Stimulated activated CD8-positive, alpha-beta memory T cell treated with anti-CD3 and anti-CD28 coated beads, Interleukin-12 subunit alpha, Interleukin-12 subunit beta, amount 100 ng/mL, for 1 hour (primary cell): ENCODE data around the gene DALRD3.

Experiments used
- DNase-seq: peaks from one replicate; pipeline ENCODE4 v3.0.0-alpha.2; 2020; ENCODE audit warnings: low read depth

Gene DALRD3

DNA sequence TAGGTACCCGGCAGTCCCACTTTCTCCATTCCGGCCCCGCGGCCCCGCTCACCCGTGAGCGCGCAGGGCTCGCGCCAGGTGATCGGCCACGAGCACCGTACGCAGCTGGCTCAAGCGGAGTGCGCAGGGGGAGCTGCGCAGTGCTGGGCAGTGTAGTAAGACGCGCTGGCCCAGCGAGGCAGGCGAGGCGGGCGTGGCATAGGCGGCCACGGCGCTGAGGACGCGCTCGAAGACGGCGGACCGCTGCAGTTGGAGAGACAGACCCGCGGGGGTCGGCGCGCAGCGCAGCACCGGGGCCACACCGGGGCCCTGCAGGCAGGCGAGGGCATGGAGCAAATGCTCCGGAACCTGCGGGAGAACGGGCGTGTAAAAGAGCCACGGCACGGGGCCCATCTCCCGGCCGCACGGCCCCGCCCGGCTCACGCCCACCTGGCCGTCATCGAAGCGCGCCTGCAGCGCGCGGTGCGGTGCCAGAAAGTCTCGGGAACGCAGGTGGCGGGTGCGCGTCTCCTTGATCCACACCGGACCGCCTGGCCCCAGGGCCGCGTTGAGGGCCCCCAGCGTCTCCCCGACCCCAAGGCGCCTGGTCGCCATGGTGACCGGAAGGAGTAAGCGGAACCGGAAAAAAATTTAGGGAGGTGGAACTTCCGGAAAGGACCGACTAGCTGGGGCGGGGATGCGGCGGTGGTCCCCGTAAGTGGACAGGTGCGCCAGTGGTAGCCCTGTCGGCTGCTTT lies at the start of gene DALRD3:
DALRD3 (minus strand) TSS at position 610 of the 736 bp plus-strand sequence; CDS start at position 594, 16 bp downstream.
- peak; percentile 39 for DNase-seq

DNA sequence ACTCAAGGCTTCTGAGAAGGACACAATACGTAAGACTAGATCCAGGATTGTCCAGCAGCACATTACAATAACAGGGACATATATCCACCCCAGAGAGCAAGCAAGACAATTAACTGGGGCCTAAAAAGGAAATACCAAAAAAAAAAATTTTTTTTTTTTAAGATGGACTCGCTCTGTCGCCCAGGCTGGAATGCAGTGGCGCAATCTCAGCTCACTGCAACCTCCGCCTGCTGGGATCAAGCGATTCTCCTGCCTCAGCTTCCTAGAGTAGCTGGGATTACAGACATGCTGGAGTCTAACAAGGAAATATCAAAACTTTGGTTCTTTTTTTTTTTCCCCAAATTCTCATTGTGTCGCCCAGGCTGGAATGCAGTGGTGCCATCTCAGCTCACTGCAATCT lies 39.6 kb upstream of the DALRD3 start:
- DNase-seq: no peak

GRCh38 chr3:49057268-49057667 lies 38.9 kb upstream of the DALRD3 start:
- no peak for DNase-seq

GRCh38 chr3:49054344-49054862 lies 36.0 kb upstream of the DALRD3 start:
- DNase-seq: no peak

- DNase-seq: no peak
Measured at GRCh38 chr3:49053543-49053942, 35.2 kb upstream of the DALRD3 start.

DNA sequence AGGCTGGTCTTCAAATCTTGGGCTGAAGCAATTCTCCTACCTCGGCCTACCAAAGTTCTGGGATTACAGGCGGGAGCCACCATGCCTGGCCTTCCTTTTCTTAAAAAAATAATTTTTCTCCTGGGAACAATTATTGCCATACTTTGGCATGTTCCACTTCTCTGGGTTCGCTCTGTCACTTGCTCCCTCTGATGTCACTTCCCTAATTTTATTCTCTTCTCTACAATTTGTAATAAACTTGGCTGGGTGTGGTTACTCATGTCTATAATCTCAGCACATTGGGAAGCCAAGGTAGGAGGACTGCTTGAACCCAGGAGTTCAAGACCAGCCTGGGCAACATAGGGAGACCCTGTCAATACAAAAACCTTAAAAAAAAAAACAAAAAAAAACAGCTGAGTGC lies 16.9 kb upstream of the DALRD3 start:
- no peak for DNase-seq

- no peak for DNase-seq
Measured at GRCh38 chr3:49034650-49035049, 16.3 kb upstream of the DALRD3 start.

GRCh38 chr3:49032646-49033304 lies 14.4 kb upstream of the DALRD3 start:
- DNase-seq: no peak

GRCh38 chr3:49030321-49030720 lies 11.9 kb upstream of the DALRD3 start:
- DNase-seq: no peak

DNA sequence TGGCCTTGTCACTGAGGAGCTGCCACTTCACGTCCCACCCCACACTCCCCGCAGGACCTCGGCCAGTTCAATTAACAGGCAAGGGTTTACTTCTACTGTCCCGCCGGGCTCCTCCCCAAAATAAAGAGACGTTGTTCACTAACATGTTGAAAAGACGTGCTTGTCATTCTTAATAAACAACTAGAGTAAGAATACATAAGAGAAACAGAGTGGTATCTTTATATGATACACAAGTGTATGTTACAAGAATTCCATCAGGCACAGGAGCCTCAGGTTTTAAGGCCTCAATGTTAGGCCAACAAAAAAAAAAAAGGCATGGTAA lies 11.1 kb upstream of the DALRD3 start:
- DNase-seq: no peak

GRCh38 chr3:49028673-49029562 lies 10.5 kb upstream of the DALRD3 start, which contains the start of gene IMPDH2:
IMPDH2 (minus strand) TSS chr3:49029398; CDS start chr3:49029350, 48 bp downstream.
- DNase-seq: peak; percentile 90

- no peak for DNase-seq
Measured at GRCh38 chr3:49028298-49028672, 9.9 kb upstream of the DALRD3 start.

- no peak for DNase-seq
Measured at GRCh38 chr3:49027634-49028033, 9.3 kb upstream of the DALRD3 start.

GRCh38 chr3:49026536-49026935 lies 8.2 kb upstream of the DALRD3 start:
- no peak for DNase-seq

DNA sequence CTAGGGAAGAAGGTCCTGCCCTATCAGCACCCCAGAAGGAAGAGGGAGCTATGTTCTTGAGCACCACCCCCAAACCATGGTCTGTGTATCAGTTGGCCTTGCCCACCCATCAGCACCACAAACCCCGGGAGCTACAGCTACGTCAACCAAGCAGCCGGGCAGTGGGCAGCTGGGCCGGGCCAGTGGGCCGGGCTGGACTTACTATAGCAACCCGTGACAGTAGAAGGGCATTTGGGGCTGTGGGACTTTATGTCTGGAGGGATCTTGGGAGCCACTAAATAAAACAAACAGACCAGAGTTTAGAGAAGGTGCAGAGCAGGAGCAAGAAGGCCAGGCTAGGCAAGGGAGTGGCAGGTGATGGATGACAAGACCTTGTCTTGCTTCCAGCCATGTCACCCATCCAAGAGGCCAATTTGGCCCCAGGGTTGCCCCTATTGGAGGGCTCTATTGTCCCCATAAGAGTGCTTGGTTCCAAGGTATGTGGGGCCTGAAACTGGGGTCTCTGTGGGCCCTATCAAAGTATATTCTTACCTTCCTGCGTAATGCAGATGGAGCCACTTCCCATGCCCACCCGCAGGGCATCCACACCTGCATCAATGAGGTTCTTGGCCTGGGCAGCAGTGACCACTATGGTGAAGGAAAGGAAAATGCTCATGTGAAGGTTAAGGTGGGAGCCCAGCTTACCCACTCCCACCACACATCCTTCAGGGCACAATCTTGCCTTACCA lies 7.6 kb upstream of the DALRD3 start:
- DNase-seq: no peak

DNA sequence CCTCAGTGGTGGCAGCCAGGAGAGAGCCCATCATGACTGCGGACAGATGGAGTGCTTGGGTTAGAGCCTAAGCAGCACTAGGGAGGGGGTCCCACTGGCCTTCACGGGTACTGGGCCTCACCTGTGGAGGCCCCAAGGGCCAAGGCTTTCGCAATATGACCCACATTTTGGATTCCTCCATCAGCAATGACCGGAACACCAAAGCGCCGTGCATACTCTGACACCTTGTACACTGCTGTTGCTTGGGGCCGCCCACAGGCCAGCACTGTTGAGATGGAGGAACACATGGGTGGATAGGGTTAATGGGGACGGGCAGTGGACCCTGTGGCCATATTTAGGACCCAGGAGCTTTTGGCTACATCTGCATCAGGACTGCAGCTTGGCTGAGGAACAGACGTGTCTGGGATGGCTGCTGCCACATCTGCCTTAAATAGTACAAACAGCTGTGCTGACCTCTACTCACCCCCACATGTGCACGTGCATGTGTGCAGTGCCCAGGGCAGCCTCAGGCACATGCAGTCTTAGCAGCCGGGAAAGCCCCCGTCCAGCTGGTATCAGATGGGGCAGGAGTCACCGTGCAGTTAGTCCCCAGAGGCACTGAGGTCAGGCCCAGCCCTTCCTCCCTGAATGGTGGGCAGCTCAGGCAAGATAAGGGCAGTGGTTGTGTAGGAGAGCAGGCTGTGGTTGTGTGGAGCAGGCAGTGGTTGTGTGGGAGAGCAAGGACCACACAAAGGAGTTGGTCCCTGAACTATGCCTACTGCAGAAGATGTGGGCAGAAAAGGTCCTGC lies 6.8 kb upstream of the DALRD3 start:
- no peak for DNase-seq

DNA sequence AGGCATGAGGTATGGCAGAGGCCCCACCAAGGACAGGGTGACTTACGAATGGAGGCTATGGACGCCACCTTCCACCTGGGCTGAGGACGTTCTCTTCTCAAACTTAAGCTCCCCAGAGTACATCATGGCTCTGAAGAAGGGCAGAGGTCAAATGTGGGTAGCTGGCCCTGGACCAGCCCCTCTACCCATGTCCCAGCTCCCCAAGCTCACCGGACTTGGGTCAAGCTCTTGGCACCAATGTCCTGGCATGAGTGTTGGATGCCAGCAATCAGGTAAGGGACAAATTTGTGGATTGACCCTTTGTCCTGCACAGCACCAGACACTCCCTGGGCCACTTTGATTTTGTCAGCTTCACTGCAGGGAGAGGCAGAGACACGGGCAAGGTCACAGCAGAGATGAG lies 6.1 kb upstream of the DALRD3 start:
- DNase-seq: no peak

DNA sequence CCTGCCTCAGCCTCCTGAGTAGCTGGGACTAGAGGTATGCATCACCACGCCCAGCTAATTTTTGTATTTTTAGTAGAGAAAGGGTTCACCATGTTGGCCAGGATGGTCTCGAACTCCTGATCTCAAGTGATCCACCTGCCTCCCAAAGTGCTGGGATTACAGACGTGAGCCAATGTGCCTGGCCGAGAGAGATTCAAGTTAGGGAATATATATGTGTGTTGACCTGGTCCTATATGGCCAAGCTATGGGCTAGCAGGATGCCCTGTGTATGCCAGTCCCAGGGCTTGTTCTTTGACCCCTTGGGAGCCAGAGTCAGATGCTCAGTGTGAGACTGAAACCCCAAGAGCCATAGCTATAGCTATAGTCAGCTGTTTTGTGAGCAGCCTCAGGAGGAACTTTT lies 5.4 kb upstream of the DALRD3 start:
- DNase-seq: no peak

DNA sequence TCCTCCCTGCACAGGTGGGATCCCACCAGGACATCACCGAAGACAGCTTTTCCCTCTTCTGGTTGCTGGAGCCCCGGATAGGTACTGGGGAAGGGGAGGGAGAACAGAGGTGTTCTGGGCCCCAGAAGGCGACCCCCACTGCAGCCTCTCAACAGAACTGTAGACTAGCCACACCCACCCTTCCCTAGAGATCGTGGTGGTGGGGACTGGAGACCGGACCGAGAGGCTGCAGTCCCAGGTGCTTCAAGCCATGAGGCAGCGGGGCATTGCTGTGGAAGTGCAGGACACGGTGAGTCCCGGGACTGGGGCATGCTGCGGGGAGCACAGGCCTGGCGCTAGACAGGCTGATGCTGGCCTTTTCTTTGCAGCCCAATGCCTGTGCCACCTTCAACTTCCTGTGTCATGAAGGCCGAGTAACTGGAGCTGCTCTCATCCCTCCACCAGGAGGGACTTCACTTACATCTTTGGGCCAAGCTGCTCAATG lies 4.3 kb upstream of the DALRD3 start:
- DNase-seq: no peak

GRCh38 chr3:49021813-49022687 lies 3.7 kb upstream of the DALRD3 start, which contains the start of gene NDUFAF3:
NDUFAF3 (plus strand) TSS chr3:49022121; CDS start chr3:49022145, 24 bp downstream.
- peak; percentile 79 for DNase-seq
